OCI-LY7 (cell line): ENCODE results near the gene MMP11.

Source experiments
- EZH2phosphoT487 ChIP-seq: fragments of 200-600 bp; sonication (generic); IDR thresholded peaks from 2 replicates; pipeline ENCODE4 v1.6.1; 2018; ENCODE audit warnings: low read depth, borderline replicate concordance, mild to moderate bottlenecking, mixed run types, antibody characterized with exemption, low read length, moderate library complexity, mixed read lengths
- TF ChIP-seq, protein P1 (sequence below): fragments of 200-600 bp; sonication (generic); conservative IDR thresholded peaks from 2 replicates; pipeline ENCODE4 v1.5.1; 2014; ENCODE audit warnings: mild to moderate bottlenecking, antibody characterized with exemption, low read length, moderate library complexity, mixed read lengths

DNA sequence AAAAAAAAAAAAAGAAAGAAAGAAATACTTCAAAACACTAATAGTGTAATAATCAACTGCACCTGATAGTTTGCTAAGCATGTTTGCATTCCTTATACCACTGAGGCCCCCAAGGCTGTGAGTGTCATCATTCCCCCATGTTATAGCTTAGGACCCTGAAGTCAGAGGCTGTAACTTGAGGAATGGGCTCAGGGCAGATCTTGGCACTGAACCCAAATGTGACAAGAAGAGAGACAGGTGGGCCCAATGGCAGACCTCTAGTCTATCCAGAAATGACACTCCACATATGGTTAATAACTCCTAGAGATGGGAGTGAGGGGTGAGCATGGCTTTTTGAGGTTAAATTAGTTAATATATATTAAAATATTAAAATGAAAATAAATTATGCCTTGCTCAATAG, 35.0 kb upstream of the MMP11 start:
- TF ChIP-seq, protein P1, sequence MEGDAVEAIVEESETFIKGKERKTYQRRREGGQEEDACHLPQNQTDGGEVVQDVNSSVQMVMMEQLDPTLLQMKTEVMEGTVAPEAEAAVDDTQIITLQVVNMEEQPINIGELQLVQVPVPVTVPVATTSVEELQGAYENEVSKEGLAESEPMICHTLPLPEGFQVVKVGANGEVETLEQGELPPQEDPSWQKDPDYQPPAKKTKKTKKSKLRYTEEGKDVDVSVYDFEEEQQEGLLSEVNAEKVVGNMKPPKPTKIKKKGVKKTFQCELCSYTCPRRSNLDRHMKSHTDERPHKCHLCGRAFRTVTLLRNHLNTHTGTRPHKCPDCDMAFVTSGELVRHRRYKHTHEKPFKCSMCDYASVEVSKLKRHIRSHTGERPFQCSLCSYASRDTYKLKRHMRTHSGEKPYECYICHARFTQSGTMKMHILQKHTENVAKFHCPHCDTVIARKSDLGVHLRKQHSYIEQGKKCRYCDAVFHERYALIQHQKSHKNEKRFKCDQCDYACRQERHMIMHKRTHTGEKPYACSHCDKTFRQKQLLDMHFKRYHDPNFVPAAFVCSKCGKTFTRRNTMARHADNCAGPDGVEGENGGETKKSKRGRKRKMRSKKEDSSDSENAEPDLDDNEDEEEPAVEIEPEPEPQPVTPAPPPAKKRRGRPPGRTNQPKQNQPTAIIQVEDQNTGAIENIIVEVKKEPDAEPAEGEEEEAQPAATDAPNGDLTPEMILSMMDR: no peak
- TF ChIP-seq EZH2phosphoT487: no peak
